HL-60/S4 treated with phorbol 12-myristate 13-acetate at 8.2 ng/mL for 4 days and 3 days (cell line): ENCODE measurements around the gene WNT5A.

Source experiments
- in situ Hi-C: fragments of 300-500 bp; cut with MboI; formaldehyde crosslinking; loops from 2 replicates; pipeline ENCODE4 v1.15.0; 2022; ENCODE audit warnings: low sequenced_read_pairs

WNT5A gene

DNA sequence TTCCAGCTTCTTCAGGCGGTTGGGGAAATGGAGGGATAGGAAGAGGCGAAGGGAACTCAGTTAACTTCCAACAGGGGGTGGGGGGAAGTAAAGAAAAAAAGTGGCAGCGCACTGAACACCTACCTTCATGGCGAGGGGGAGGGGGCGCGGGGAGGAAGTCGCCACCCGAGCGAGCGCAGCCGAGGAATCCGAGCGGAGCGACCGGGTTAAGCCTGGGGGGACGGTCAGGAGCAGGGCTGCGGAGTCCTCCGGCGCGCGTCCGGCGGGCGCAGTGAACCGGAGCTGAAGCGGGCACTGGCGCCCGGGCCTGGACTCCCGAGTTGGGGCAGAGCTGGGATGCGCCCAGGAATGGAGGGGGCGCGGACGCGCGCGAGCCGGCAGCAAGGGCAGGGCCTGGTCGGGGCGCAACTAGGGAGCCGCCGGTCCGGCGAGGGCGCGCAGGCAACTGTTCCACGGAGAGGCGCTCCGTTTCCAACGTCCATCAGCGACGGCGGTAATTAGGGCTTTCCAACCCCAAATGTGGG is at the start of gene WNT5A:
TSS of gene WNT5A (minus strand) at position 450 of the 524 bp plus-strand sequence. CDS start at position 129, 321 bp downstream.
- in situ Hi-C loops = no loop called here

DNA sequence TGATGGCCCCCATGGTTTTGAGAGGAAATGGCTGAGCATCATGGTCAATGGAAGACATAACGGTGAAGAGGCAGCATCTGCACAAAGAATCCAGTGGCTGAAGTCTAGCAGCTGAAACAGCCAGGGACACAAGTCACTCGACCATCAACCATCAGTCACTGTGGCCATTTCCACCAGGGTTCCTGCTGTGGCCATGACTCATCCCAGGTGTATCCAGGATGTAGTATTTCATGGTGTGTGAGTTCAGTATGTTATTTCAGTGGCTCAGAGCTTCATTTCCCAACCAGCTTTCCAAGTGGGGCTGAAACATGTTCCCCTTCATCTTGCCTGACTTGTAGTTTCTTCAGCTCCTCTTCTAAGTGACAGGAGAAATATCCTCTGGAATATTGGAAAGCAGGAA is 47.8 kb upstream of the WNT5A start:
- in situ Hi-C loops = no loop called here

DNA sequence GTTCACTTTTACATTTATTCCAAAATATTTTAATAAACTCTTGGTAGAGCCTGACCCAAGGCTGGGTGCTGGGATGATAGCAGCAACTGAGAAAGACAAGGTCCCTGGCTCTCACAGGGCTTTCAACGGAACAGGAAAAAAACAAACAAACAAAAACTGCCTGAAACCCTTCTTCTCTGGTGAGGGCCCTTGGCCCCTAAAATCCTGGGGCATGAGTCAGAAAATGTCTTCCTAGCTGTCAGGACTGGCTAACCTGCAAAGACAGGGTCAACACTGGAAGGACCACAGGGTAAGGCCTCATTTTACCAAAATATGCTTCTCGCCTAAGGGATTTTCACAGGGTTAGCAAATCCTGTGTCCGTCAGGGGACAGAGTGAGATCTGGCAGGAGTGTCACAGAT is 45.7 kb upstream of the WNT5A start:
- in situ Hi-C loops = no loop called here

DNA sequence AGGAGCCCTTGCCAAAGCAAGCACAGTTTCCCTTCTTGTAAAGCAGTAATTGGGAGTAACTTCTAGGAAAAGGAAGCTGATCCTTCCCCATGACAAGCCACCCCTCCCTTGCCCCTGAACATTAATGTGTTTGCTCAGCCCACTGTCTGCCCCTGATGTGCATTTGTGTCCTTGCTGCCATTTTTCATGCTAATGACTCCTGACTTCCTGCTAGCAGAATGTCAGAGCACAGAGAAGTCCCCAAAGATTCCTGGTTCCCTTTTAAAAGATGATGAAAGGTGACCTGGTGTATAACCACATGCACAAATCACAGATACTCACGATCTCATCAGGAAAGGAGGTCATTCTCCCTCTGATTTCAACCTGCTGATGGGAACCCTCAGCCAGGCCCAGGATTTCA is 44.2 kb upstream of the WNT5A start:
- in situ Hi-C loops = no loop called here

DNA sequence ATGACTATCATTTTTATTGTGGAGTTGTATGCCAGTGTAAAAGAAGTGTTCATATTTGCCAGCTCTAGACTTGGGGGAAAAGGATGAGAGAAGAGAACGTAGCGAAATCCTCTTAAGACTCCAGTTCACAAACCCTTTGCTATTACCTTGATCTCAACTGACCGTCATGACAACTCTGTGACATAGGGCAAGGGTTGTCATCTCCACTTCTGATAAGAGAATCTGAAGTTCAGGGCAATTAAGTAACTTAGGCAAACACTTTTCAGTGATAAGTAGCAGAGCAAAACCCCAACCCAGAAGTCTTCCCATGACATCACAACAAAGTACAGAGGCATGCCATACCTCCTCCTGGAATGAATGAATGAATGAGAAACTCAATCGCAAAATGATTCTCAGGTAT is 40.3 kb upstream of the WNT5A start:
- in situ Hi-C loops = no loop called here

DNA sequence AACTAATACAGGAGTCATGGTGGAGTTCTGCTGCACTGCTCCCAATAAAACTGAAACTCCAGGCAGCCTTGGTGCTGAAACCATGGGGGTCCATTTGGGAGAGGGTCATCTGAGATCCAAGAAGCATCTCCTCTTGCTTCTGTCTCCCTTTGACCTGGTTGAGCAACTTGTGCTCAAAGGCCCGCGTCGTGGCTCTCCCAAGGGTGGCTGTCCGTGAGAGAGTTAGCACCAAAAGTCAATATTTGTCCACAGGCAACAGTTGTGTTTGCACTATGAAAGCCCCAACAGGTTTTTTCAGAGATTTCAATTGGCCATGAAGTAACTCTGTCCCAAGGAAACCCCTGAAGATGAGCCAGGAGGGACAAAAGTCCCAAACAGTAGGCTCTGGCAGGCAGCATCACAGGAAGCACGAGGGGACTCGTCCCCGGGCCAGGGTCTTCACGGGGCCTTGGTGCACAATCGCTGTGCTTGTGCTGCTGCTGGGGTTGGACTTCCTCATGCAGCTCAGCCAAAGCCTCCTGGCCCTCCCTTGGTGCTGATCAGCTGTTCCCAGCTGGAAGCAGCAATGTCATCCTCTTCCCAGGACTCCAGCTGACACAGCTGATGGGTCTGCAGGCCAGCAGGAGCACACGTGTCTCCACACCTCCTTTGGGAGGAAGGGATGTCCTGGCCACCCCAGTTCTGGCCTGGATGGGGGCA is 39.4 kb upstream of the WNT5A start:
- in situ Hi-C loops = no loop called here

DNA sequence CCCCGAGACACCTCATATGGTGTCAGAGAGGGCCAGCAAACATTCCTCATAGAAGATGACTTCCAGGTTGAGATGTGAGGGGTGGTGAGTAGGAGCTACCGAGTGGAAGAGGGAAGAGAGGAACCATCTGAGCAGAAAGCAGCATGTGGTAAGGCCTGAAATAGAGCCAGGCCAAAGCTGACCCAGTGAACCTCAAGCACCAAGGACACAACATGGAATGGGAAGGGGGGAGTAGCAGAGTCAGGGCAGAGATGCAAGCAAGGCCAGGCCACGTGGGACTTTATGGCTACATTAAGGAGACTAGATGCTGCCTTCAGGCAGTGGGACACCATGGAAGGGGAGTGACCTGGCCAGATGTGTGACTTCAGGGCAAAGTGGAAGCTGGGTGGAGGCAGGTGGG is 38.3 kb upstream of the WNT5A start:
- in situ Hi-C loops = no loop called here

DNA sequence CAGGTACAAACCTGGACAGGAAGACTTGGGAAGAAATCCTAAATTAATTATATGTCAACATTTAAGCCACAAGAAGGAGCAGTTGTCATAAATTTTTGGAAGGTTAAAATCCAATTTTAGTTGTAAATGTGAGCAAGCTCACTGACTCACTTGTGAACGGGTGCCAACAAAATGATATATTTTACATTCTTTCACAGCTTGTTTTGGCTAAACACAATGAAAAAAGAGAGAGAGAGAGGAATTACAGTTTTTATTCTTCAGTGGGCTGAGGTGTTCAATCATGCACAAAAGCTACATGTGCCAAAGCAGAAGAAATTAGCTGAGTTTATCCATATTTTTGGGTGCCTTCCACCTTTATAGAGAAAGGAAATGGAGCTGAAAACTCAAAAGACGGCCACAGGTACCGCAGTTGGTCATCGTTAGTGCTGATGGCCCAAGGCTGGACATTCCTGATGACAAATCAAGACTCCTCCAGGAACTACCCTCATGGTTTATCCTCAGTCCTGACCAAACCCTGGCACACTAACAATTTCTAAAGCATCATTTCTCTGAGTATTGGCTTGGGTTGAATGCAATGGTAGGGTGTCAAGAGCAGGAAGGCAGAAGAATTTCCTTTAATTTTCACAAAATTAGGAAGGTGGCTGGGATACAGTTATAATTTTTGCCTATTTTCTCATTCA is 37.6 kb upstream of the WNT5A start:
- in situ Hi-C loops = no loop called here

DNA sequence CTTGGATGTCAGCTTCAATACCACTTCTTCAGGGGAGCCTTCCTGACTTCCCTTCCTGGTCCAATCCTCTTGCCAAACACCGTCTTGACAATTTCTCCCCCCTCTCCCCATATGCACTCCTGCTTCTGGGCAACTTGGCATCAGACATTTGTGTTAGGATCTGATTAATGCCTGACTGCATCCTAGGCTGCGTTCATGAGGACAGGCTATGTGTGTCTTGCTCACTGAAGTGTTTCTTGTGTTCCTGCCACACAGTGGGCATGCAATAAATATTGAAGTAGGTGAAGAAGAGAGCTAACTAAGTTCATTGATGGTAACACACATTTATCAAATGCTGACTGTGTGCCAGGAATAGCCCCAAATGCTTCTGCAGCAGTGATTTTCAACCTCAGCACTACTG is 36.4 kb upstream of the WNT5A start:
- in situ Hi-C loops = no loop called here

DNA sequence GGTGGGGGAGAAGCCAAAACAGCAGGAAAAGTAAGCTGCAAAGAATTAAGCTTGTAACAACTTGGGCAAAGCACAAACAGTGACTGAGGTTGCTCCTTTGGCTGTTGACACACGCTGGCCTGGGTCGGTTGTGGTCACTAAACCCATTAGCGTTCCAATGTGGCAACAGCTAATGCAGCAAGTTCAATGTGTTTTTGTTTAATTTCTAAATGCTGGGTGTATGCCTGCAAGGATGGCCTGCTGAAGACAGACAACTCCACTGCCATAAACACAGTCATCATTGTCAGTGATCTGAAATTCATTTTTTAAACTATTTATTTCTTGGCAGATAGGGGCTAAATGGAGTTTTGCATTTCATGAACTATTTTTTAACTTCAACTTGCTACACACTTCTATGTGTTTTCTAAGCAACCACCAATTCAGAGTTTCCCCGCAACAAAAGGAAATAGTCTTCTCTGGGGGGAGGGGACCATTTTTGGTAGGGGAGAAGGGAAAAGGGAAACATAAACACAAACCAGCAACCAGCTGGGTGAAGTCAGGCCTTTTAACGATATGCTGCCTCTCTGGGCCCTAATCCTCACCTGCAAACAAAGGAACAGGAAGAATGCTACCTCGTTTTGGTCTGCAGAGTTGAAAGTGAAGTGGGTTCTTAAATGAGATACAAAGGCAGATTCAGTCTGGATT is 34.8 kb upstream of the WNT5A start:
- in situ Hi-C loops = no loop called here

DNA sequence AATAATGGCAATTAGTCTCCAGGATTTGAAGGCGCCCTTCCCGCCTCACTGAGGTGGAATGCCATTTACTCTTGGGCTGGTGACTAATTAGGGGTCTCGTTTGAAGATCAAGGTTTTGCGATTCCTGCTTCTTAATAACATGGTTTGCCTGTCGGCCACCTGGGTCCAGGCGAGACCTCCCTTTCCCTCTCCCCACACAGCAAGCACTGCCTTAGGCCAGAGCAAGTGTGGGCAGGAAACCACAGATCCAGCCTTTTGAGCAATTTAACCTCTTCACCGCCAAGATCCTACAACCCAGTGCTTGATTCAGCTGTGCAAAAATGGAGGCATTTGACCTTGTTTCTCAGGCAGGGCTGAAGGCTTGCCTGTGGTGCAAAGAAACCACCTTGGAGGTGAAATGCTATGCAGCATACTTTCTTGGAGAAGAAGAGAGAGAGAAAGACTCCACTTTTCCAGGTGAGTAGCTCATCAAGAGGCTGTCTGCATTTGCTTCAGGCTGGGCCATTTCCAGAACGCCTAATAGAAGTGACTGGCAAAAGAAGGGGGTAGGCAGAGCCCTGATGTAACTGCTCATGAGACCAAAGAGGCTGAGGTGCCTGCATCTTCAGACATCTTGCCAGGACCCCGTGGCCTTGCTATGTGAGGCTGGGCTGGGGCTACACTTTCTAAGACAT is 34.1 kb upstream of the WNT5A start:
- in situ Hi-C loops = no loop called here

DNA sequence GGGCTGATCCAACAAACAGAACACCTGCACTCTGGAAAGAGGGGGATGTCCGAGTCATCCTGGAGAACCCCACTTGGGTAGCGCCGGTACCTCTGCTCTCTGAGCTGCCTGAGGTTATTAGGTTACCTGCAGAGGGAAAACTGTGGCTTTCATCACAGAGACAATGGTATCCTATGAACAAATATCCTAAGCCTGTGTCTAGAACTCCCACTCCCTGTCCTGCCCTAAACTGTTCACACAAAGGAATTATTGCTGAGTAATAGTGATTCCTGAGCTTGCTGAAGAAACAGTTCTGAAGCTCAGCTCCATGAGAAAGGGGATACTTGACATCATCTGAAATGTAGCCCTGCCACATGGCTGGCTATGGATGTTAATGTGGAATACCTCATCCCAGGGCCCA is 31.9 kb upstream of the WNT5A start:
- in situ Hi-C loops = no loop called here

DNA sequence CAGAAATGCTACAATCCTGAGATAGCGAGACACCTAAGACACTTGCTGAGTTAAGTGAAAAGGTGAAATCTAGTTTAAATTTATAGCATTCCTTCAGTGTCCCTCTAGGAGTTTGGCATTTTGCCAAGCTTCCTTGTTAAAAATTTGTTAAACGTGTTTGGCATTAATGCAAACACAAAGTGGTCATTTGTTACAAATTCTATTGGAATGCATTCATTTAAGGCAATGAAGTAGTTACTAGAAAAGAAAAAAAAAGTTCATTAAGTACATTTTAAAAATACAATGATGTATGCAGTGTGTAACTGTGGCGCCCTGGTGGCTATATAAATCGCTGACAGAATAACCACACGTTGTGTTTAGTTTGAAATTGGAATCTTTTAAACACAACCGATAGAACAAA is 31.3 kb upstream of the WNT5A start:
- in situ Hi-C loops = no loop called here

DNA sequence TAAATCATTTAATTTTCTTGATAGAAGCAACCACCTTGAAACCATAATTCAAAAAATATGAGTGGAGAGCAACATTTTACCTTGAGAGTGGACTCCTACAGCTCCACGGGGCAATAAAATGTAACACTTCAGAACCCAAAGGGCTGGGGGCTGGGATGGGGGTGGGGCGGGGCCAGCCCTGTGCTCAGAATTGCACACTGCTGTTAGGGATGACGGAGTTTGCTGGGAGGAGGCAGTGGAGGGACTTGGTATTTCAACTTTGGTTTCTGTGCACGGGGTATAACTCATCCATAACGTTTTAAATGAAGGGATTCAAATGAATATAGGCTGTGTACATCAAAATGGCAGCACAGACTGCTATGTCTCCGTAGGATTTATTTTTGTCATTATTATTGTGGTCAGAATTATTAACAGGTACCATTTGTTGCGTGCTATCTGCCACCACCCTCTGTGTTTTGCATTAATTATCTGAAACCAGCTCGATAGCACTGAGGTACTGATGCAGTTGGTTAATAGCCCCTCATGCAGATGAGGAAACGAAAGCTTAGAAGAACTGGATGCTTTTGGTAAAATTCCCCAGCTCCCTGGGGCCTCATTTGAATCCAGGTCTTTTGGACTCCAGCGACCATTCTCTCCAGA is 29.4 kb upstream of the WNT5A start:
- in situ Hi-C loops = no loop called here

DNA sequence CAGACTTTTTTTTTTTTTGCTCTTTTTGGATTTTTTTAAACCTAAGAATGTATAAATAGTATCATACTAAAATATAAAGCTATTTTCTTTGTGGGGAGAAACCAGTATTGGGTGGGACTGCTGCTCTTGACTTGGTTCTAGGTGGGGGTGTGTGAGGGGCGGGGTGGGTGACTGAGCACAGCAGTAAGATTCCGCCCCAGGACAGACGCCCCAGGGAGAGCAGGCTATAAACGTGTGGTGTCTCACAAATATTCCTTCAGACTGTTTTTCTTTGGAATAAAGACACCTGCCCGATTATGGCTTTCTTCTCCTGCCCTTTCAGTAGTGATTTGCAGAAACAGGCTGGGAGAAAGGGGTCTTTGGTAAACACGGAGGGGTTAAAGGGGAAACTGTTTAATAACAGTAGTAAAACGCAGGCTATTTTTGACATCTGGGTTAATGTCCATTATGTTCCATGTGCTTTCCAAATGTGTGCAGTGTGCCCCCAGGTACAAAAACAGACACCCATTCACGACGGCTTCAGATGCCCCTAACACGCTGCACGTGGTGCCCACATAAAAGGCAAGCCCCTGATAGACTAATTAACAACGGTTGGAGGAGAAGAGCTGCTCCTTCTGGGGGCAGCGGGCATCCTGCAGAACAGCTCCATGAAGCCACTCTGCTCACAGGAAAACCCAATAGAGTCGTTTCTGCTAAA is 28.6 kb upstream of the WNT5A start:
- in situ Hi-C loops = no loop called here

DNA sequence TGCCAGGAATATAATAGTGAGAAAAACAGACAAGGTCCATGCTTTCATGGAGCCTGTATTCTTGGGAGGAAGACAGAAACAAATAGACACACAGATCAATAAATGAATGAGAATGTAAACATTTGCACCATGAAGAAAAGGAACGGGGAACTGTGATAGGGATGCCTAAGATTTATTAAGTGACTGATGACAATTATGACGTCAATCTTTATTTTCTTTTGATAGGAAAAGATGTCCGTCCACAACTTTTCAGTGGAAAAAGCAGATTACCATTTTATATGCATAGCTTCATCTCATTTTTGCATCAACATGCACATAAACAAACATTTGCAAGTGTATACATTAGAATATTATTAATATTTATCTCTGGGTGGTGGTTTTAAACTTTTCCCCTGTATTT is 27.9 kb upstream of the WNT5A start:
- in situ Hi-C loops = no loop called here

DNA sequence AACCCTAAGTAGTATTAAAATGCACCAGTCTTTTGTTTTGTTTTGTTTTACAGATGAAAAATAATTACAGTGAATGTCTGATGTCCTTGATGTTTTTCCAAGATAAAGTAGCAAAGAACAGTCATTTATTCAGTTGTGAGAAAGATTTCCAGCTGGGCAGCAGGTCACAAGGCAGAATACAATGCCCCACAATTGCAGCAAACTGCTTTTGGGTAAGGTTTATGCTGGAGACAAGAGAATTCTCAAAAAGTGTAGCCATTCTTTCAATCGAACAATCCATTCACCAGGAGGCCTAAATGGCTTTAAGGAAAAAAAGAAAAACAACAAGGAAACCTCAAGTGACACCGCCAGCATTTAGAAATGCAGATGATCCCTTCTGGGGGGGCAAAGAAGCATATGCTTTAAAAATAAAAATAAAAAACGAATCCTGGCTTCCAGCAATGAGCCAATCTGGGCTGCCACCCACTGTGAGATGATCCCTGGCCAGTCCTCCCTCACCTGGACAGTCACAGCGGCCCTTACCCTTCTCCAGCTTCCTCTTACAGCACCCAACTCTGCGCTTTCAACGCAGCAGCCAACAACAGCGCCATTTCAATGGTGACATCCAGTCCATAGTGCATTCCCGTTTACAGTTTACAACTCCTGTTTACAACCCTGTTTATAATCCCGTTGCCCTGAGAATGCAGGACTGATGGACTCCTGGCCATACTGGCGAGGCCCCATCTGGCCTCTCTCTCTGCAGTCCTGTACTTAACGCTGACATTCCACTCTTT is 25.7 kb upstream of the WNT5A start:
- in situ Hi-C loops = no loop called here

DNA sequence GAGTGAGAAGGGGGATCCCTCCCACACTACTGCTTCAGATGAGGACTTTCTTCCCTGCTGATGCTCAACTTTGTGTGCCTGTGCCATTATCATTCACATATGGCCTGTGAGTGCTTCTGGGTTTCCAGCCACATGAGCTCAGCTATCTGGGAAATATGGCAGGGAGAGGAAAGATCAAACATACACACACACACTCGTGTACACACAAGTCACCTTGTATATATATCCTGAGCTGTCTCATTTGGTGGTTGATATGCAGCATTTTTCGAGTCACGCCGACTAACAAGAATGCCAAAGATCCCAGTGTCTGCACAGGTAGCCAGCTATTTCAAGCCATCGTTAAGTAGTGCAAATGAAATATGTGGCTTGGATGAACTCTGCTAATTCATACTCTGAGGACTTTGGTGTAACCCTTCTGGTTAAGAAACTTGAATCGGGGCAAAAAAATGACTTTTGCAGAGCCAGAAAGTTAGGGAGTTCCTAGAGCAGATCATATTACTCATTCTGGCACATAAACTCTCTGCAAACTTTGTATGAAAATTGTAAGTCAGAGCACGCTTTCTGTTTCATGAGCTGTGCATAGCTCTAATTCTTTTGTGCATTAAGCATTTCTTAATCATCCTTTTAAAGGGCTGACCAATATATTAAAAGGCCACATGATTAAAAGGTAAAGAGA is 24.9 kb upstream of the WNT5A start:
- in situ Hi-C loops = no loop called here

DNA sequence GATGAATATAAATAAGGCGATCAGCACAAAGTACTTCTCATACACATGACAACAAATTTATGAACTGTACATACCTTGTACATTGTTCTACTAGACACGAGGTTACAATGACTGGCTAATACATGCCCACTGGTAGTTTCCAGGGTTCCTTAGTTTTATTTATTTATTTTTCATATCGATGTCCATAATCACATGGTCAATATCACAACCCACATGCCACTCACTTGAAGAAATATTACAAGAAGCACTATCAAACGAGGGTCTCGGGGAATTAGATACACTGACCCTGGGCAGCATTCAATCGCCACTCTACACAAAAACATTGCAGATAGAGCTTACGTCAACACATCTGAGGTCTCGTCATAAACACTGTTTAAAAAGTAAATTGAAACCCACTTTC is 21.2 kb upstream of the WNT5A start:
- in situ Hi-C loops = no loop called here
